Measurements from ENCODE around the gene STMN1.

STMN1 gene

GRCh38 chr1:25907601-25908000 is 1.4 kb upstream of the STMN1 start:
- H3K27me3 ChIP-seq (ENCODE audit: insufficient read depth, low read length, poor library complexity, severe bottlenecking) = peaks cover 5% of the 10 kb centered on the region
- H3K4me2 ChIP-seq (ENCODE audit: low read depth, low read length, poor library complexity, severe bottlenecking) = no peak overlapping the region
- H3K79me2 ChIP-seq (ENCODE audit: insufficient read depth, low read length) = peaks cover 36% of the 10 kb centered on the region
- H3K9me3 ChIP-seq (ENCODE audit: insufficient read depth, low read depth, low read length) = no peaks in the 10 kb centered on the region
- no peak overlapping the region for H3K9ac ChIP-seq (ENCODE audit: low read depth, low read length, poor library complexity, severe bottlenecking)
- H3K36me3 ChIP-seq (ENCODE audit: insufficient read depth, low read length) = peaks cover 20% of the 10 kb centered on the region
- H4K20me1 ChIP-seq (ENCODE audit: insufficient read depth, low read length, poor library complexity, severe bottlenecking) = peaks cover 27% of the 10 kb centered on the region
- TF ChIP-seq EZH2phosphoT487 (IDR thresholded peaks at IDR 0.05; ENCODE audit: borderline replicate concordance) (no peak), CTCF (conservative IDR thresholded peaks at IDR 0.05; ENCODE audit: low read length) (no peak)
- H3K4me1 ChIP-seq (ENCODE audit: insufficient read depth, low read length, poor library complexity, severe bottlenecking) = peaks cover 27% of the 10 kb centered on the region
- H3K4me3 ChIP-seq (ENCODE audit: low read length, poor library complexity, severe bottlenecking) = no peak overlapping the region
- no peaks in the 10 kb centered on the region for H3F3A ChIP-seq (ENCODE audit: low read depth)
- H2AFZ ChIP-seq (ENCODE audit: low read length) = peak overlapping the region; percentile 97; the same call in 1 of the 2 replicates
- no peaks in the 10 kb centered on the region for H3K9me2 ChIP-seq (replicated peaks; ENCODE audit: low read depth, low read length)

- Histone ChIP-seq H3K36me3 (ENCODE audit: insufficient read depth, low read length) (peaks cover 28% of the 10 kb centered on the region), H2AFZ (ENCODE audit: low read length) (peak overlapping the region; percentile 97), H3K9me3 (ENCODE audit: insufficient read depth, low read depth, low read length) (no peaks in the 10 kb centered on the region), H3K4me2 (ENCODE audit: low read depth, low read length, poor library complexity, severe bottlenecking) (peak overlapping the region; percentile 77), H3K27me3 (ENCODE audit: insufficient read depth, low read length, poor library complexity, severe bottlenecking) (peaks cover 5% of the 10 kb centered on the region), H3K4me1 (ENCODE audit: insufficient read depth, low read length, poor library complexity, severe bottlenecking) (peaks cover 36% of the 10 kb centered on the region), H3K4me3 (ENCODE audit: low read length, poor library complexity, severe bottlenecking) (peak overlapping the region; percentile 97), H4K20me1 (ENCODE audit: insufficient read depth, low read length, poor library complexity, severe bottlenecking) (peaks cover 35% of the 10 kb centered on the region), H3K9ac (ENCODE audit: low read depth, low read length, poor library complexity, severe bottlenecking) (peak overlapping the region; percentile 85), H3F3A (ENCODE audit: low read depth) (no peaks in the 10 kb centered on the region), H3K79me2 (ENCODE audit: insufficient read depth, low read length) (peaks cover 44% of the 10 kb centered on the region), H3K9me2 (replicated peaks; ENCODE audit: low read depth, low read length) (no peaks in the 10 kb centered on the region)
- TF ChIP-seq CTCF (conservative IDR thresholded peaks at IDR 0.05; ENCODE audit: low read length) (no peak), EZH2phosphoT487 (IDR thresholded peaks at IDR 0.05; ENCODE audit: borderline replicate concordance) (no peak)
These were observed 553 bp upstream of the STMN1 start for GRCh38 chr1:25906644-25907300.

- Histone ChIP-seq H3K36me3 (ENCODE audit: insufficient read depth, low read length) (peaks cover 45% of the 10 kb centered on the region), H3K9me2 (replicated peaks; ENCODE audit: low read depth, low read length) (no peaks in the 10 kb centered on the region), H3K4me2 (ENCODE audit: low read depth, low read length, poor library complexity, severe bottlenecking) (peak overlapping the region; percentile 92), H2AFZ (ENCODE audit: low read length) (no peak overlapping the region), H3K27me3 (ENCODE audit: insufficient read depth, low read length, poor library complexity, severe bottlenecking) (peaks cover 5% of the 10 kb centered on the region), H3K4me1 (ENCODE audit: insufficient read depth, low read length, poor library complexity, severe bottlenecking) (peaks cover 51% of the 10 kb centered on the region), H3K4me3 (ENCODE audit: low read length, poor library complexity, severe bottlenecking) (peak overlapping the region; percentile 97), H3K9ac (ENCODE audit: low read depth, low read length, poor library complexity, severe bottlenecking) (peak overlapping the region; percentile 85), H4K20me1 (ENCODE audit: insufficient read depth, low read length, poor library complexity, severe bottlenecking) (peaks cover 52% of the 10 kb centered on the region), H3K9me3 (ENCODE audit: insufficient read depth, low read depth, low read length) (no peaks in the 10 kb centered on the region), H3K79me2 (ENCODE audit: insufficient read depth, low read length) (peaks cover 61% of the 10 kb centered on the region), H3F3A (ENCODE audit: low read depth) (no peaks in the 10 kb centered on the region)
- no peak for TF ChIP-seq EZH2phosphoT487 (IDR thresholded peaks at IDR 0.05; ENCODE audit: borderline replicate concordance)
- peak; percentile 33; the same call in 1 of the 2 replicates for TF ChIP-seq CTCF (conservative IDR thresholded peaks at IDR 0.05; ENCODE audit: low read length)
These were observed 1.1 kb downstream of the STMN1 start for GRCh38 chr1:25904943-25905679.

Measured in Loucy (cell line).